Activated naive CD8-positive, alpha-beta T cell (primary cell): ENCODE data around the gene ZNF710.
A peak's percentile ranks its signal among the peaks of the same experiment; 100 is the strongest.

Experiments
- H3K27ac Mint-ChIP-seq: one replicate; pipeline ENCODE4 v1.8.0; 2021; ENCODE audit warnings: mixed read lengths
- H3K27me3 Mint-ChIP-seq: one replicate; pipeline ENCODE4 v1.8.0; 2021; ENCODE audit warnings: mixed read lengths
- H3K36me3 Mint-ChIP-seq: one replicate; pipeline ENCODE4 v1.8.0; 2021; ENCODE audit warnings: mixed read lengths
- H3K4me1 Mint-ChIP-seq: one replicate; pipeline ENCODE4 v1.8.0; 2021; ENCODE audit warnings: low read depth, mixed read lengths
- H3K4me3 Mint-ChIP-seq: one replicate; pipeline ENCODE4 v1.8.0; 2021; ENCODE audit warnings: mild to moderate bottlenecking, mixed read lengths
- H3K9me3 Mint-ChIP-seq: one replicate; pipeline ENCODE4 v1.8.0; 2021; ENCODE audit warnings: low read depth, mixed read lengths

ZNF710 gene

GRCh38 chr15:89980896-89981295 is 20.2 kb upstream of the ZNF710 start:
- H3K27me3 Mint-ChIP-seq = peaks cover 2% of the 10 kb centered on the region
- H3K36me3 Mint-ChIP-seq = no peaks in the 10 kb centered on the region
- no peak overlapping the region for H3K27ac Mint-ChIP-seq

GRCh38 chr15:89982315-89983055 is 18.6 kb upstream of the ZNF710 start:
- H3K36me3 Mint-ChIP-seq = no peaks in the 10 kb centered on the region
- no peak overlapping the region for H3K4me3 Mint-ChIP-seq
- H3K27ac Mint-ChIP-seq = no peak overlapping the region
- H3K9me3 Mint-ChIP-seq = peaks cover 7% of the 10 kb centered on the region
- peaks cover 2% of the 10 kb centered on the region for H3K27me3 Mint-ChIP-seq
- H3K4me1 Mint-ChIP-seq = no peaks in the 10 kb centered on the region

More at GRCh38 chr15:89980896-89981295, 20.2 kb upstream of the ZNF710 start:
- Mint-ChIP-seq H3K4me1 (no peaks in the 10 kb centered on the region), H3K4me3 (no peak overlapping the region), H3K9me3 (peaks cover 7% of the 10 kb centered on the region)

GRCh38 chr15:89984001-89984400 is 17.1 kb upstream of the ZNF710 start:
- Mint-ChIP-seq H3K4me1 (no peaks in the 10 kb centered on the region), H3K36me3 (no peaks in the 10 kb centered on the region), H3K9me3 (peaks cover 7% of the 10 kb centered on the region), H3K4me3 (no peak overlapping the region), H3K27ac (no peak overlapping the region), H3K27me3 (peaks cover 2% of the 10 kb centered on the region)

GRCh38 chr15:89984421-89985010 is 16.6 kb upstream of the ZNF710 start:
- Mint-ChIP-seq H3K27ac (no peak overlapping the region), H3K27me3 (peaks cover 2% of the 10 kb centered on the region), H3K4me3 (no peak overlapping the region), H3K9me3 (peaks cover 7% of the 10 kb centered on the region), H3K36me3 (no peaks in the 10 kb centered on the region), H3K4me1 (no peaks in the 10 kb centered on the region)

- Mint-ChIP-seq H3K36me3 (no peaks in the 10 kb centered on the region), H3K9me3 (peaks cover 7% of the 10 kb centered on the region), H3K27ac (no peak overlapping the region), H3K4me1 (no peaks in the 10 kb centered on the region), H3K27me3 (peaks cover 2% of the 10 kb centered on the region), H3K4me3 (no peak overlapping the region)
Observed at GRCh38 chr15:89985111-89985510, 16.0 kb upstream of the ZNF710 start.

GRCh38 chr15:89991312-89991711 is 9.8 kb upstream of the ZNF710 start:
- Mint-ChIP-seq H3K27ac (no peak overlapping the region), H3K4me3 (no peak overlapping the region), H3K4me1 (no peaks in the 10 kb centered on the region), H3K9me3 (no peaks in the 10 kb centered on the region), H3K36me3 (no peaks in the 10 kb centered on the region), H3K27me3 (no peaks in the 10 kb centered on the region)

GRCh38 chr15:89993349-89993748 is 7.8 kb upstream of the ZNF710 start:
- H3K4me3 Mint-ChIP-seq = no peak overlapping the region
- H3K4me1 Mint-ChIP-seq = no peaks in the 10 kb centered on the region
- no peaks in the 10 kb centered on the region for H3K9me3 Mint-ChIP-seq
- no peaks in the 10 kb centered on the region for H3K27me3 Mint-ChIP-seq
- no peak overlapping the region for H3K27ac Mint-ChIP-seq
- no peaks in the 10 kb centered on the region for H3K36me3 Mint-ChIP-seq

- Mint-ChIP-seq H3K4me1 (peaks cover 11% of the 10 kb centered on the region), H3K9me3 (no peaks in the 10 kb centered on the region), H3K27ac (no peak overlapping the region), H3K36me3 (no peaks in the 10 kb centered on the region), H3K27me3 (no peaks in the 10 kb centered on the region), H3K4me3 (no peak overlapping the region)
Observed at GRCh38 chr15:89997079-89997478, 4.0 kb upstream of the ZNF710 start.

GRCh38 chr15:89998141-89998661 is 2.9 kb upstream of the ZNF710 start:
- Mint-ChIP-seq H3K4me3 (no peak overlapping the region), H3K27ac (no peak overlapping the region), H3K36me3 (no peaks in the 10 kb centered on the region), H3K27me3 (no peaks in the 10 kb centered on the region), H3K4me1 (peaks cover 15% of the 10 kb centered on the region), H3K9me3 (no peaks in the 10 kb centered on the region)

- H3K9me3 Mint-ChIP-seq = no peaks in the 10 kb centered on the region
- no peak overlapping the region for H3K27ac Mint-ChIP-seq
- H3K4me3 Mint-ChIP-seq = peak overlapping the region; percentile 13
- peaks cover 24% of the 10 kb centered on the region for H3K4me1 Mint-ChIP-seq
- no peaks in the 10 kb centered on the region for H3K27me3 Mint-ChIP-seq
- H3K36me3 Mint-ChIP-seq = no peaks in the 10 kb centered on the region
Observed at GRCh38 chr15:89998923-89999675, 2.0 kb upstream of the ZNF710 start.

GRCh38 chr15:89999676-90000185 is 1.4 kb upstream of the ZNF710 start:
- Mint-ChIP-seq H3K27me3 (no peaks in the 10 kb centered on the region), H3K36me3 (no peaks in the 10 kb centered on the region), H3K27ac (no peak overlapping the region), H3K4me3 (no peak overlapping the region), H3K9me3 (no peaks in the 10 kb centered on the region), H3K4me1 (peaks cover 30% of the 10 kb centered on the region)

GRCh38 chr15:90000186-90001001 is 730 bp upstream of the ZNF710 start:
- Mint-ChIP-seq H3K27me3 (no peaks in the 10 kb centered on the region), H3K4me1 (peaks cover 35% of the 10 kb centered on the region), H3K9me3 (no peaks in the 10 kb centered on the region), H3K27ac (peak overlapping the region; percentile 97), H3K36me3 (no peaks in the 10 kb centered on the region), H3K4me3 (peak overlapping the region; percentile 96)

- no peaks in the 10 kb centered on the region for H3K9me3 Mint-ChIP-seq
- no peaks in the 10 kb centered on the region for H3K36me3 Mint-ChIP-seq
- H3K4me3 Mint-ChIP-seq = peak overlapping the region; percentile 86
- peaks cover 42% of the 10 kb centered on the region for H3K4me1 Mint-ChIP-seq
- H3K27me3 Mint-ChIP-seq = no peaks in the 10 kb centered on the region
- H3K27ac Mint-ChIP-seq = peak overlapping the region; percentile 54
Observed at GRCh38 chr15:90001683-90002427, 731 bp downstream of the ZNF710 start.

- Mint-ChIP-seq H3K27ac (peak overlapping the region; percentile 86), H3K36me3 (no peaks in the 10 kb centered on the region), H3K4me1 (peaks cover 47% of the 10 kb centered on the region), H3K9me3 (no peaks in the 10 kb centered on the region), H3K4me3 (peak overlapping the region; percentile 86), H3K27me3 (no peaks in the 10 kb centered on the region)
Observed at GRCh38 chr15:90002428-90002844, 1.3 kb downstream of the ZNF710 start.
